GM10847 (cell line): Measurements from ENCODE around the gene RIT2.

Source experiments
- POLR2A ChIP-seq: IDR thresholded peaks from 2 replicates; pipeline ENCODE4 v1.6.1; 2011; ENCODE audit not compliant: insufficient read length; ENCODE audit errors: extremely low read depth

RIT2 gene

DNA sequence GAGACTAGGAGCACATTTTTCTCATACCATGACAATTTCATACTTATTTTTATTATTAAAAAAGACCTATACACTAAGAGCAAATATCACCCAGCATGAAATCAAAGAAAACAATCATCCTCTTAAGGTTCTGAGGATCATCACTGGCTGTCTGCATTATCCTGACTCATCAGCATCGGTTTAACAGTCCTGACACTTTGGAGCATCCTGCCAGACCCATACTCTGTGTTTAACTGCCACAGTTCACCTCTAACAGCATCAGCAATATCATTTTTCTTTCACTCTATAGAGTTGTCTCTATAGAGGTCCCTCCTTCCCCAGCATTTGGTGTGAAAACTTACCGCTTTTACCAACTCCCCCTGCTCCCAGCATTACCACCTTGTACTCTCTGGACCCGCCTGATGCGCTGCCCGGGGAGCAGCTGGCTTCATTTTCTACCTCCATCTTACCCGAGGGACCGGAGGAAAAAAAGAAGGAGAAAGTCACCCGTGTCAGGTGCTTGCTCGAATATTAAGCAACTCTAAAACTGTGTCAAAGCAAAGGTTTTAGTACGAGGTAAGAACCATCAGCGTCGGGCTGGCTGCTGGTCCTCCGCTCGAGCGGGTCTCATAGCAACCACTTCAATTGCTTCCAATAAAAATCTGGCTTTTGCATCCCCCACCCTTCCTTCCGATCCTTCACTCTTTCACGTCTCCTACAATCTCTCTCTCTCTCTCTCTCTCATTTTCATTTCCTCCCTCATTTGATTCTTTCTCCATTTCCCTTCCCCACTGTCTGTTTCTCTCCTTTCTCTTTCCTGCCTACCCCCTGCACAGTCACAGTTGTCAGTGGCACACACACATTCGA is at the start of gene RIT2:
TSS of gene RIT2 (minus strand) at position 610 of the 846 bp plus-strand sequence.
- TF ChIP-seq POLR2A, result no peak

GRCh38 chr18:43161528-43161927 is 46.0 kb upstream of the RIT2 start:
- no peak for TF ChIP-seq POLR2A

GRCh38 chr18:43160509-43160908 is 45.0 kb upstream of the RIT2 start:
- TF ChIP-seq POLR2A, result no peak

GRCh38 chr18:43159926-43160325 is 44.4 kb upstream of the RIT2 start:
- TF ChIP-seq POLR2A, result no peak

- no peak for TF ChIP-seq POLR2A
Observed at GRCh38 chr18:43159086-43159770, 43.7 kb upstream of the RIT2 start.

GRCh38 chr18:43158381-43158780 is 42.9 kb upstream of the RIT2 start:
- no peak for TF ChIP-seq POLR2A

- TF ChIP-seq POLR2A, result no peak
Observed at GRCh38 chr18:43155842-43156241, 40.4 kb upstream of the RIT2 start.

DNA sequence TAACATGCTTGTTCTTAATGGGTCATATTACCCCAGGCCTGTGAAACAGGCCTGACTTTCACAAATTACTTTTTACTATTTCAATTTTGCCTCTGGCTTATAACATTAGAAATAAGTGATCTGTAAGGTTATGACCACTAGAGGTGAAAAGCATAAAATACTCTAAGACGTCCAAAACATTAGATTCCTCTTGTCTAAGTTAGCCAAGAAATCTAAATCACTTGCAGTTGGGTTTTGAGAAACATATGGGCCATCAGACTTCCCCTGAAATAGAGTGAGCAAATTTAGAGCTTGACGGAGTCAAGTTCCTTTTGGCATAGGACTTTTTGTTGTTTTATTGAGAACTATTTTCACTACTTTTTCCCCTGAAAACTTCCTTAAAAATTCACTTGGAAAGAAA is 32.7 kb upstream of the RIT2 start:
- TF ChIP-seq POLR2A, result no peak

GRCh38 chr18:43141208-43141607 is 25.7 kb upstream of the RIT2 start:
- no peak for TF ChIP-seq POLR2A

DNA sequence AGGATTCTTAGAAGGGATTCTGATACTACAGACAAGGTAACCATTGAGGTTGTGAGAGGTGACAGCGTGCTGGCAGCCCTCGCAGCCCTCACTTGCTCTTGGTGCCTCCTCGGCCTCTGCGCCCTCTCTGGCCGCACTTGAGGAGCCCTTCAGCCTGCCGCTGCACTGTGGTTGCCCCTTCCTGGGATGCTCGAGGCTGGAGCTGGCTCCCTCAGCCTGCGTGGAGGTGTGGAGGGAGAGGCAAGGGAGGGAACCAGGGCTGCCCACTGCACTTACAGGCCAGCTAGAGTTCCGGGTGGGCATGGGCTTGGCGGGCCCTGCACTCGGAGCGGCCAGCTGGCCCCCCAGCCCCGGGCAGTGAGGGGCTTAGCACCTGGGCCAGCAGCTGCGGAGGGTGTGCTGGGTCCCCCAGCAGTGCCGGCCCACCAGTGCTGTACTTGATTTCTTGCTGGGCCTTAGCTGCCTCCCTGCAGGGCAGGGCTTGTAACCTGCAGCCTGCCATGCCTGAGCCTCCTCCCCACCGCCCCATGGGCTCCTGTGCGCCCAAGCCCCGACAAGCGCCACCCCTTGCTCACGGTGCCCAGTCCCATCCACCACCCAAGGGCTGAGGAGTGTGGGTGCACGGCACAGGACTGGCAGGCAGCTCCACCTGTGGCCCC is 23.9 kb upstream of the RIT2 start:
- TF ChIP-seq POLR2A, result no peak

- no peak for TF ChIP-seq POLR2A
Observed at GRCh38 chr18:43134876-43135275, 19.4 kb upstream of the RIT2 start.

GRCh38 chr18:43130716-43131260 is 15.3 kb upstream of the RIT2 start:
- no peak for TF ChIP-seq POLR2A

DNA sequence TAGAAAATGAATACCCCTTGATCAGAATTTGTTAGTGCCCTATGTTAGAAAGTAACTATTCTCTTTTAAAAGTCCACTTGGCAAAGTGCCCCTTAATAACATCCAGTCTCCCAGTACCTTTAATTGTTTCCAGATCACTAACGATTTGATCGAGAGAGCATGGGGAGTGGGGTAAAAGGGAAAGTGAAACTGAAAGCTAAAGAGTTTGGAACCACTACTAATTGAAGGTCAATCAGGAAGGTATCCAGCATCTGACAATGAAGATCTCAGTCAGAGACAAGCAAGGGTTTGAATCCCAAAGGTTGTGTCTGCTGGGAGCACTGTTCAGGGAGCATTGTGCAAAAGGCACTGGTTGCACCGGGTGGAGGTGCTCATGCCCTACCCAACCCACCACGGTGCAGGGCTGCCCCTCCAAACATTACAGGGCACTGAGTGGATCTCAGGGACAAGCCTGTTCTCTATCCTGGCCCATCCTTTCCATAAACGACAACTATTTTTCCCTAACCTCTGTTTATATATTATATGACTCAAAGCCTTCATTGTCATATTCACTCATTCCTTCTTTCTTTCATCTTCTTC is 14.6 kb upstream of the RIT2 start:
- TF ChIP-seq POLR2A, result no peak

DNA sequence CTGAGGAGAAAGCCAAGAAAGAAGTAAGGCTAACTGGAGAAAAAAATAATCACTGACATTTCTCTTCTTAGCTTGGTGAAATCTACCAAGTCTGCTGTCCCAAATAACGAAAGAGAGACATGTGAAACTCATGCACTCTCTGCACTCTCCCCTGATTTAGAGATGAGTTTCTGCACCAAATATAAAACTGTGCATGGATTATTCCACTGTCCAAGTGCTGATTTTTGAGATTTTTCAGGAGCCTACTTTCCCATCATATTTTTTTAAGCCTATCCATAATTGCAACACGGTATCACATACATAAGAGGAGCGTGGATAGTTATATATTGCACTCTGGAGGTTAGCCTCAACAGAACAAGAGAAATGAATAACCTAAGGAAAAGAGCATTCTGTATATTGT is 10.0 kb upstream of the RIT2 start:
- TF ChIP-seq POLR2A, result no peak

DNA sequence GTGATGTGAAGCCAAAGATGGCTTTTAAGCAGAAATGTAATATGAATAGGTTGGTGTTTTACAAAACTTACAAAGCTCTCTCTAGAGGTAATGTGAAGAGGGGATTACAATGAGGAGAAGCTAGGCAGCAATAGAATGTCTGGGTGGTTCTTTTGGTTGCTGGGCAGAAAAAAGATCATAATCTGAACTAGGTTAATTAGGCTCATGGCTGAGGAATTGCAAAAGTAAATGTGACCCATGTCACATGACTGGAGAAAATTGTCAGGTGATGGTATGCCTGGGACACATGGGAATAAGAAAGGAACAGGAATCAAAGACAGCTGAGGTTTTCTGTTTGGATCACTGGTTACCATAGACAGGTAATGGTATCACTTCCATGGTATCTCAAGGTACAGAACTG is 7.5 kb upstream of the RIT2 start:
- TF ChIP-seq POLR2A, result no peak
